Panc1 (cell line): ENCODE measurements around the gene PTBP2. TPM values are rescaled to one million over a fixed set of nuclear protein-coding genes. Genes with fewer than 3 reads are reported as not detected.

Experiments used
- ATAC-seq: fragments of 200-7000 bp; cut with Tn5 transposase; 2 replicates; pipeline ENCODE4 v1.9.1; 2020; ENCODE audit warnings: mild to moderate bottlenecking, moderate library complexity
- BruUV-seq: library from RNA; stranded (reverse); fragments of 400-500 nt; replicated peaks from 2 replicates; lab custom pipeline; 2021; lab: Mats Ljungman, UMichigan
- CTCF ChIA-PET: fragments of 300-600 bp; sonication (Branson Sonifier 250); formaldehyde crosslinking; loops from one replicate; lab custom pipeline; 2022; ENCODE audit warnings: antibody characterized with exemption; lab: Charles Lee
- POLR2A ChIA-PET: fragments of 300-600 bp; sonication (Branson Sonifier 250); formaldehyde crosslinking; loops from one replicate; lab custom pipeline; 2022; ENCODE audit warnings: antibody characterized with exemption; lab: Charles Lee
- DNase-seq: peaks from one replicate; pipeline ENCODE4 v3.0.0-alpha.2; 2010; ENCODE audit warnings: low read depth, low spot score
- H3K27ac ChIP-seq: 2 replicates; pipeline ENCODE4 v1.5.1; 2011; ENCODE audit warnings: mild to moderate bottlenecking, low read length, inconsistent platforms
- H3K27me3 ChIP-seq: fragments of 200-500 bp; sonication (Bioruptor generic); 2 replicates; pipeline ENCODE4 v1.6.0; 2014; ENCODE audit warnings: low read length, inconsistent platforms; ENCODE audit not compliant: control insufficient read depth, insufficient read depth
- H3K36me3 ChIP-seq: fragments of 200-500 bp; sonication (Bioruptor generic); 2 replicates; pipeline ENCODE4 v1.5.1; 2014; ENCODE audit warnings: inconsistent platforms, mild to moderate bottlenecking, low read length, moderate library complexity; ENCODE audit not compliant: control insufficient read depth, insufficient read depth
- H3K4me1 ChIP-seq: 2 replicates; pipeline ENCODE4 v1.5.1; 2011; ENCODE audit warnings: inconsistent platforms, mild to moderate bottlenecking, low read length, moderate library complexity; ENCODE audit not compliant: control insufficient read depth, insufficient read depth
- H3K4me3 ChIP-seq, 2 experiments: 2 replicates each; pipeline ENCODE4 v1.5.1; 2011 to 2012; ENCODE audit warnings: low read depth in 2 of 2, low read length in 2 of 2, mild to moderate bottlenecking in 2 of 2, inconsistent platforms in 1 of 2, moderate library complexity in 1 of 2
- H3K9me3 ChIP-seq: fragments of 200-500 bp; sonication (Bioruptor generic); 2 replicates; pipeline ENCODE4 v1.5.1; 2014; ENCODE audit warnings: low read depth, mild to moderate bottlenecking, inconsistent platforms, low read length, moderate library complexity; ENCODE audit not compliant: control insufficient read depth, insufficient read depth
- CTCF ChIP-seq: fragments of 450-650 bp; IDR thresholded peaks from 2 replicates; pipeline ENCODE4 v1.5.1; 2017; ENCODE audit warnings: mild to moderate bottlenecking
- POLR2AphosphoS5 ChIP-seq: IDR thresholded peaks from 2 replicates; pipeline ENCODE4 v1.6.1; 2012; ENCODE audit warnings: mild to moderate bottlenecking, low read depth, low read length, moderate library complexity
- SIN3A ChIP-seq: IDR thresholded peaks from 2 replicates; pipeline ENCODE4 v1.6.1; 2012; ENCODE audit warnings: low read depth, mild to moderate bottlenecking, low read length, moderate library complexity, borderline replicate concordance; ENCODE audit not compliant: insufficient read depth
- TCF7L2 ChIP-seq: IDR thresholded peaks from 2 replicates; pipeline ENCODE4 v1.6.1; 2011; ENCODE audit warnings: mild to moderate bottlenecking, low read depth, low read length, inconsistent platforms
- in situ Hi-C: cut with HindIII; loops from 2 replicates; pipeline ENCODE4 v1.10.0; 2016; ENCODE audit warnings: low sequenced_read_pairs, low pct_unique_long_range_greater_than_20kb
- intact Hi-C: fragments of 100-400 bp; cut with micrococcal nuclease; formaldehyde crosslinking; loops from one replicate; pipeline ENCODE4 v1.10.0; 2022; ENCODE audit not compliant: unreplicated experiment
- total RNA-seq: library from RNA; stranded (reverse); gene quantifications from one replicate; pipeline ENCODE4 v1.2.1, GENCODE V29; 2021; ENCODE audit not compliant: unreplicated experiment
- TF ChIP-seq, protein P1 (sequence below), 2 experiments: IDR thresholded peaks; 2 replicates each; pipeline ENCODE4 v1.6.1; 2011 to 2012; ENCODE audit warnings: low read depth in 2 of 2, control low read depth in 1 of 2, low read length in 1 of 2, mild to moderate bottlenecking in 1 of 2, moderate library complexity in 1 of 2; ENCODE audit not compliant: insufficient read depth in 1 of 2

PTBP2 gene
- total RNA-seq, 1 experiment from 2014 or later = 12.9 TPM

DNA sequence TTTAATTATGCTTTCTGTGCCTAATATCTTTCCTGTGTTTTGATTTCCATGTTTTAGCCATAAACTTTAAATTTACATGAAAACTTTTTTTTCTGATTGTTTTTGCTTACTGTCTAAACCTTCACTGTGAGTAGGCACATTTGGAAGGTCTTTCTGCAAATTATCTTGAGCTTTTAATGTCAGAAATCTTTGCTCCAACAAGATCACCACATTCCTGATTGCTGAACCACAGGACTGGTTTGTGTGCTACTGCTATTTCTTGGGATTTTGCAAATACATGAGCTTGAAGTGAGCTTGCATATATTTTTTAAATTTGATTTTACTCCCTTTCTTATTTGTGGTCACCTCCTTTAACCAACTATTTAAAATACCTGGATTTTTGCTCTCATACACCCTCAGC, 61.3 kb downstream of the PTBP2 start:
- no TSS peak for BruUV-seq
- intact Hi-C loops = no loop called here
- H3K4me1 ChIP-seq = no peaks in the 10 kb centered on the region
- TF ChIP-seq, protein P1, sequence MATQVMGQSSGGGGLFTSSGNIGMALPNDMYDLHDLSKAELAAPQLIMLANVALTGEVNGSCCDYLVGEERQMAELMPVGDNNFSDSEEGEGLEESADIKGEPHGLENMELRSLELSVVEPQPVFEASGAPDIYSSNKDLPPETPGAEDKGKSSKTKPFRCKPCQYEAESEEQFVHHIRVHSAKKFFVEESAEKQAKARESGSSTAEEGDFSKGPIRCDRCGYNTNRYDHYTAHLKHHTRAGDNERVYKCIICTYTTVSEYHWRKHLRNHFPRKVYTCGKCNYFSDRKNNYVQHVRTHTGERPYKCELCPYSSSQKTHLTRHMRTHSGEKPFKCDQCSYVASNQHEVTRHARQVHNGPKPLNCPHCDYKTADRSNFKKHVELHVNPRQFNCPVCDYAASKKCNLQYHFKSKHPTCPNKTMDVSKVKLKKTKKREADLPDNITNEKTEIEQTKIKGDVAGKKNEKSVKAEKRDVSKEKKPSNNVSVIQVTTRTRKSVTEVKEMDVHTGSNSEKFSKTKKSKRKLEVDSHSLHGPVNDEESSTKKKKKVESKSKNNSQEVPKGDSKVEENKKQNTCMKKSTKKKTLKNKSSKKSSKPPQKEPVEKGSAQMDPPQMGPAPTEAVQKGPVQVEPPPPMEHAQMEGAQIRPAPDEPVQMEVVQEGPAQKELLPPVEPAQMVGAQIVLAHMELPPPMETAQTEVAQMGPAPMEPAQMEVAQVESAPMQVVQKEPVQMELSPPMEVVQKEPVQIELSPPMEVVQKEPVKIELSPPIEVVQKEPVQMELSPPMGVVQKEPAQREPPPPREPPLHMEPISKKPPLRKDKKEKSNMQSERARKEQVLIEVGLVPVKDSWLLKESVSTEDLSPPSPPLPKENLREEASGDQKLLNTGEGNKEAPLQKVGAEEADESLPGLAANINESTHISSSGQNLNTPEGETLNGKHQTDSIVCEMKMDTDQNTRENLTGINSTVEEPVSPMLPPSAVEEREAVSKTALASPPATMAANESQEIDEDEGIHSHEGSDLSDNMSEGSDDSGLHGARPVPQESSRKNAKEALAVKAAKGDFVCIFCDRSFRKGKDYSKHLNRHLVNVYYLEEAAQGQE (IDR thresholded peaks at IDR 0.05; ENCODE audit: insufficient read depth in 1 of 2, low read depth in 2 of 2, low read length in 1 of 2) = no peak
- no peak for TF ChIP-seq CTCF
- TF ChIP-seq TCF7L2 = no peak
- TF ChIP-seq SIN3A = no peak
- no peak for TF ChIP-seq POLR2AphosphoS5
- POLR2A ChIA-PET = no interaction called here
- no peak for DNase-seq
- peaks cover 45% of the 10 kb centered on the region for H3K36me3 ChIP-seq
- H3K4me3 ChIP-seq = no peak overlapping the region
- in situ Hi-C loops = no loop called here
- H3K9me3 ChIP-seq = no peaks in the 10 kb centered on the region
- H3K27me3 ChIP-seq = no peaks in the 10 kb centered on the region
- ATAC-seq = no peak
- CTCF ChIA-PET = no interaction called here
- no peak overlapping the region for H3K27ac ChIP-seq

DNA sequence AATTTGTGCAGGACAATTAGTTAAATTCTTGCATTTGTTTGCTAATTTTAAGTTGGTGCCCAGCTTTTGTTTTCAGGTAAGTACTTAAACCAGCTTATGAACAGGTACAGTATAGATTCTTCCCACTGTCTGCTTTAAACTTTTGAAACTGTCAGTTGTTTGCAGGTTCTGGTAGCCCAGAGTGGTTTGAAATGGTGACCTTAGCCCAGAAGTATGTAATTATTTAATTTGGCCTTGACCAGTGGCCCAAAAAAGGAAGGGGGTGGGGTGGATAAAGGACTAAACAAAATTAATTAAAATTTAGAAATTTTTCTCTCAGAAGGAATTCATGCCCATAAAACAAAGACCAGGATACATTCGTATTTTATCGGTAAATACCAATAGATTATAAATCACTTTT, 69.0 kb downstream of the PTBP2 start:
- in situ Hi-C loops = no loop called here
- ATAC-seq = no peak
- intact Hi-C loops = no loop called here
- Histone ChIP-seq H3K9me3 (no peaks in the 10 kb centered on the region), H3K27ac (no peak overlapping the region), H3K27me3 (no peaks in the 10 kb centered on the region), H3K36me3 (peaks cover 20% of the 10 kb centered on the region; the same call in 1 of the 2 replicates), H3K4me3 (no peak overlapping the region), H3K4me1 (no peaks in the 10 kb centered on the region)
- ChIA-PET POLR2A (no interaction called here), CTCF (no interaction called here)
- no TSS peak for BruUV-seq
- TF ChIP-seq POLR2AphosphoS5 (no peak), SIN3A (no peak), CTCF (no peak), TCF7L2 (no peak)
- TF ChIP-seq, protein P1 (IDR thresholded peaks at IDR 0.05; ENCODE audit: insufficient read depth in 1 of 2, low read depth in 2 of 2, low read length in 1 of 2) = no peak
- no peak for DNase-seq
